ENCODE measurements around the gene NR2F2. TPM values are rescaled to one million over a fixed set of nuclear protein-coding genes. Genes with fewer than 3 reads are reported as not detected.

The NR2F2 gene
- total RNA-seq, 2 experiments from 2014 or later: not detected

DNA sequence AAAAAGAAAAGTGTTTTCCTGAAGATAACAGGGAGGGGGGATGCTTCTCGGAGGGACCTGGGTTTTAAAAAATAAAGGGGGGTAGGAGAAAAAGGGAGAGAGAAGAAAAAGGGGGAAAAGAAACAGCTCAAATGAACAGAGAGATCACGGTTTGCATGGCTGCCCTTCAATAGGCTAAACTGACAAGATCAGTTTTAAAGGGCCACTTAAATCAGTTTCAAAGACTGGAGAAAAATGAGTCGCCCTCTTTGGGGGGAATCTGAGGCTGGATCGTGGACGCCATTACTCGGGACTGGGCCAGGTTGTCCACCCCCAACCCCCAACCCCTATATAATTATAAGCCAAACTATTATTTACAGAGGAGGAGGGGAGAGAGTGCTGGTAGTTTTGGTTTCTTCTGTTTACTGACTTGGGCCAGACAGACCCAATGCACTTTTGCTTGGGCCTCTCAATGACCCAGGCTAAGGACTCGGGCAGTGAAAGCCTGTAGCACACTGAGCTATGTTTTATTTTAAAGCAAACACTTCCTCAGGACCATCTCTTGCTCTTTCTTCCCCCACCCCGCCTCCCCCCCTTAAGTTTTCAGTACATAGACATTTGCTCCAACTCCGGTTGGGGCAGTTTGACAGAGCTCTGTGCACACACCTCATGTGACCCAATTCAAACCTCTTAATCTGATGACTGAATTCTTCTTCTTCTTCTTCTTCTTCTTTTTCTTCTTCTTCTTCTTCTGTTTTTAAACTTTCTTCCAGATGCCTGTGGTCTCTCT is 6.3 kb downstream of the NR2F2 start:
- TF ChIP-seq, protein P1, sequence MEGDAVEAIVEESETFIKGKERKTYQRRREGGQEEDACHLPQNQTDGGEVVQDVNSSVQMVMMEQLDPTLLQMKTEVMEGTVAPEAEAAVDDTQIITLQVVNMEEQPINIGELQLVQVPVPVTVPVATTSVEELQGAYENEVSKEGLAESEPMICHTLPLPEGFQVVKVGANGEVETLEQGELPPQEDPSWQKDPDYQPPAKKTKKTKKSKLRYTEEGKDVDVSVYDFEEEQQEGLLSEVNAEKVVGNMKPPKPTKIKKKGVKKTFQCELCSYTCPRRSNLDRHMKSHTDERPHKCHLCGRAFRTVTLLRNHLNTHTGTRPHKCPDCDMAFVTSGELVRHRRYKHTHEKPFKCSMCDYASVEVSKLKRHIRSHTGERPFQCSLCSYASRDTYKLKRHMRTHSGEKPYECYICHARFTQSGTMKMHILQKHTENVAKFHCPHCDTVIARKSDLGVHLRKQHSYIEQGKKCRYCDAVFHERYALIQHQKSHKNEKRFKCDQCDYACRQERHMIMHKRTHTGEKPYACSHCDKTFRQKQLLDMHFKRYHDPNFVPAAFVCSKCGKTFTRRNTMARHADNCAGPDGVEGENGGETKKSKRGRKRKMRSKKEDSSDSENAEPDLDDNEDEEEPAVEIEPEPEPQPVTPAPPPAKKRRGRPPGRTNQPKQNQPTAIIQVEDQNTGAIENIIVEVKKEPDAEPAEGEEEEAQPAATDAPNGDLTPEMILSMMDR (IDR thresholded peaks at IDR 0.05): no peak
- H3K4me1 Mint-ChIP-seq (ENCODE audit: low read depth): peaks cover 10% of the 10 kb centered on the region
- no peak for DNase-seq
- intact Hi-C loops (cut with micrococcal nuclease): no loop called here
- ChIA-PET CTCF (interaction anchor here (3.1 kb wide), 1 partner anchor 10 kb away, joined by 10 read pairs; no protein-coding TSS in a partner anchor), POLR2A (no interaction called here)
- ATAC-seq: no peak
- no peak overlapping the region for H3K4me3 Mint-ChIP-seq
- H3K27ac Mint-ChIP-seq: no peak overlapping the region
- H3K27me3 Mint-ChIP-seq: peaks cover 79% of the 10 kb centered on the region
- peaks cover 8% of the 10 kb centered on the region for H3K36me3 Mint-ChIP-seq (ENCODE audit: low read depth)
- peaks cover 2% of the 10 kb centered on the region for H3K9me3 Mint-ChIP-seq

DNA sequence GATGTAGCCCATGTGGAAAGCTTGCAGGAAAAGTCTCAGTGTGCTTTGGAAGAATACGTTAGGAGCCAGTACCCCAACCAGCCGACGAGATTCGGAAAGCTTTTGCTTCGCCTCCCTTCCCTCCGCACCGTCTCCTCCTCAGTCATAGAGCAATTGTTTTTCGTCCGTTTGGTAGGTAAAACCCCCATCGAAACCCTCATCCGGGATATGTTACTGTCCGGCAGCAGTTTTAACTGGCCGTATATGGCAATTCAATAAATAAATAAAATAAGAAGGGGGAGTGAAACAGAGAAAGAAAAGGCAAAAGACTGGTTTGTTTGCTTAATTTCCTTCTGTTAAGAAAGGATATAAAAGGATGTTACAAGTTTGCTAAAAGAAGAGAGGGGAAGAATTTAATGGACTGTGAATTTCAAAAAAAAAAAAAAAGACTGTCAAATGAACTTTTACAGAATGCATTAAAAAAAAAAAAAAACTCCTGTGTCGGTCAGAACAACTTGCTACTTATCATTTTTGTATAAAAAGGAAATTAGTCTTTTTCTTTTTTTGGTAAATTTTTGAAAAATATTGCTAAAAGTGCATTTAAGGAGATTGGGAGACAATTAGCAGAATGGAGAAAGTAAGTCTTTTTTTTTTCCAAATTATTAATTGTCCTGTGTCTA is 7.0 kb downstream of the NR2F2 start:
- ChIA-PET POLR2A (no interaction called here), CTCF (interaction anchor here (3.1 kb wide), 1 partner anchor 10 kb away, joined by 10 read pairs; no protein-coding TSS in a partner anchor)
- H3K9me3 Mint-ChIP-seq: peaks cover 2% of the 10 kb centered on the region
- H3K27me3 Mint-ChIP-seq: peaks cover 83% of the 10 kb centered on the region
- TF ChIP-seq, protein P1 (IDR thresholded peaks at IDR 0.05): no peak
- intact Hi-C loops (cut with micrococcal nuclease): no loop called here
- H3K27ac Mint-ChIP-seq: no peak overlapping the region
- H3K4me1 Mint-ChIP-seq (ENCODE audit: low read depth): peaks cover 8% of the 10 kb centered on the region
- no peak for DNase-seq
- H3K4me3 Mint-ChIP-seq: no peak overlapping the region
- ATAC-seq: no peak
- peaks cover 7% of the 10 kb centered on the region for H3K36me3 Mint-ChIP-seq (ENCODE audit: low read depth)

DNA sequence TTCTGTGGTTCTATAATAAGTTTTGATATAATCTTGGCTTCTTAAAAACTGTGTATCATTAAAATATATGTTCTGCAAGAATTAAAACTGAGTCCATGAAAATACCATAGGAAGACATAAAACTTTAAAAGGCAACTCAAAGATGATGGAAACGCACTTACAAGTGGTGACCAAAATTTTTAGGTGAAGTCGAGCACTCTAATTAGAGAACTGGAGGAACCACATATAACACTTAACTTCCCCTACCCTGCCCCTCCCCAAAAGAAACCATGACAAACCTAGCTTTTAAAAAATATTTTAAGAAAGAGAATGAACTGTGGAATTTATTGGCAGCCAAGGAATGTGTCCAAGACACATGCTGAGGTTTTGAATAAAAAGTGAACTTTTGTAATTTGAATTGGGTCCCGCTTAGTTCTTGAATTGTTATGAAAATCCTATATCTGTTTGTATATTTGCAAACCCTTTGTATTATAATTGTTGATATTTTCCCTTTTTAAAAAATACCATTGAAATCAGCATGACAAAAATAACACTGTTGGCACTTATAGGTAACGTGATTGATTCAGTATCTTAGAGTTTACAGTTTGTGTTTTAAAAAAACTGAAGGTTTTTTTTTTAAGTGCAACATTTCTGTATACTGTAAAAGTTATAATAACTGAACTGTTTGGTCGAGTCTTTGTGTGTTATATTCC is 7.7 kb downstream of the NR2F2 start:
- H3K27ac Mint-ChIP-seq: no peak overlapping the region
- intact Hi-C loops (cut with micrococcal nuclease): no loop called here
- peaks cover 6% of the 10 kb centered on the region for H3K4me1 Mint-ChIP-seq (ENCODE audit: low read depth)
- ATAC-seq (no peak), DNase-seq (no peak)
- H3K36me3 Mint-ChIP-seq (ENCODE audit: low read depth): peaks cover 5% of the 10 kb centered on the region
- TF ChIP-seq, protein P1 (IDR thresholded peaks at IDR 0.05): no peak
- ChIA-PET POLR2A (no interaction called here), CTCF (interaction anchor here (3.1 kb wide), 1 partner anchor 11 kb away, joined by 10 read pairs; no protein-coding TSS in a partner anchor)
- no peak overlapping the region for H3K4me3 Mint-ChIP-seq
- H3K27me3 Mint-ChIP-seq: peaks cover 84% of the 10 kb centered on the region
- H3K9me3 Mint-ChIP-seq: peaks cover 2% of the 10 kb centered on the region

DNA sequence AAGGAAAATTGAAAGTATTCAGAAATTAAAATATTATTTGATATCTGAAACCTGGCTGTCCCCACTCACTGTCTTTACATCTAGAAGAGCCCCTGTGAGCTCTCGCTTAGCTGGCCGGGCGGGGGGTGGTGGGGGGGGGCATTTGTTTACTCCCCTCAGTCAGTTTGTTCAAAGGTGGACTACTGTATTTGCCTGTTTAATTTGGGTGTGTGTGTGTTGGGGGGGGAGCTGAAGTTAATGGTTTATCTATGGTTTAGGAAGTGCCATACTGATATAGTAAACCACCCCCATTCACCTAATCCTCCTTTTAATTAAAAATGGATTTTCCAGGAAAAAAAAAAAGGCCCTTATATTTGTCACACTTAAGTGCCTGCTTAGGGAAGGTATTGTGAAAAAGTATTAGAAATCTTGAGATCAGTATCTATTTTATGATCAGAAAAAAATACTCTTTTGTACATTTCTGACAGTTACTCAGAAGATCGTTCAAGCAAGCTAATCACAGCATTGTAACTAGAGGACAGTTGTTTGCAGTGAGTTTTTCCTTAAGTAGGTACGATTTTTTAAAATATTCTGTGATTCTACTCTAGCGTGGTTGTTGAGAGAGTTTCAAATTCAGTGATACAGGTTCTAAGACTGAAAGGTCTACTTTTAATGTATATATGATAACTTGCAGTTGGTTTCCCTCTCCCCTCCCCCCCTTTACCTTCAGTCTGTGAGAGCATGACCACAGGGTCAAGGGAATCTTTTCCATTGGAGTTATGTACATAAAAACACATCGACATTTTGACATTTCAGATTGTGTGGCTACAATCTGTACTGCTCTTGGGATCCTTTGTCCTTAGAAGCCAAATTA is 8.5 kb downstream of the NR2F2 start:
- intact Hi-C loops (cut with micrococcal nuclease): no loop called here
- CTCF ChIA-PET: no interaction called here

More for the DNA sequence above, 8.5 kb downstream of the NR2F2 start:
- peaks cover 4% of the 10 kb centered on the region for H3K4me1 Mint-ChIP-seq (ENCODE audit: low read depth)
- H3K27me3 Mint-ChIP-seq: peaks cover 83% of the 10 kb centered on the region
- no peak for ATAC-seq
- H3K36me3 Mint-ChIP-seq (ENCODE audit: low read depth): peaks cover 5% of the 10 kb centered on the region
- H3K9me3 Mint-ChIP-seq: peaks cover 2% of the 10 kb centered on the region
- H3K27ac Mint-ChIP-seq: no peak overlapping the region
- DNase-seq: no peak
- POLR2A ChIA-PET: no interaction called here
- TF ChIP-seq, protein P1 (IDR thresholded peaks at IDR 0.05): no peak
- H3K4me3 Mint-ChIP-seq: no peak overlapping the region
